ENCODE results near the gene COX4I1.

Gene COX4I1

DNA sequence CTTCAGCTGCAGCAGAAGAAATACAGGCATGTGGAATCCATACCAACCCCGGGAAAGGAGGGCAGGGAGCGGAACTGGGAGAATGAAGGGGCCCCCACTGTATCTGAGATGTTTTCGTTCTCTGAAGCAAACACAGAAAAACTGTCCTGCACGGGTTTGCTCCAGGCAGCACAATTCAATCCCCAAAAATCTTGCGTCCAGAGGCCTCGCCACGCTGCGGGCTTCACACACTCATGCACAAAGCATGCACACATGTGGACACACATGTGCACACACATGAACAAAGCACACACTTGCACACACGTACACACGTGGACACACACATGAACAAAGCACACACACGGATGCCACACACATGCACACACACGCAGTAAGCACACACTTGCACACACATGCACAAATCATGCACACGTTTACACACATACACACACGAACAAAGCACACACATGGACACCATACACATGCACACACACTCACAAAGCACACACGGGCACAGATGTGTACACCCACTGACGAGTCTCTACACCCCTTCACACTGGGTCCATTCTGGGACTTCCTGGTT, 27.3 kb downstream of the COX4I1 start:
- H3K9me3 ChIP-seq (ENCODE audit: control insufficient read depth, insufficient read depth, low read depth, low read length) = no peaks in the 10 kb centered on the region
- TF ChIP-seq ZSCAN4 (tag by site-specific recombination; IDR thresholded peaks at IDR 0.05) (peak; percentile 98), HOXA7 (CRISPR knock-in tag; IDR thresholded peaks at IDR 0.05; ENCODE audit: borderline replicate concordance) (no peak)
- no peak overlapping the region for H3K27ac ChIP-seq (ENCODE audit: extremely low read depth, low read depth, low read length)
- POLR2A ChIA-PET = no interaction called here
- no peaks in the 10 kb centered on the region for H3K4me1 ChIP-seq (ENCODE audit: control insufficient read depth, insufficient read depth, low read length)
- no peak overlapping the region for H3K4me3 ChIP-seq (ENCODE audit: low read depth, low read length)
- CTCF ChIA-PET = interaction anchor here (0.7 kb wide), 1 partner anchor 77 kb away, joined by 3 read pairs; no protein-coding TSS in a partner anchor
- no peaks in the 10 kb centered on the region for H3K36me3 ChIP-seq (ENCODE audit: control insufficient read depth in 2 of 2, insufficient read depth in 1 of 2, low read length in 2 of 2)

DNA sequence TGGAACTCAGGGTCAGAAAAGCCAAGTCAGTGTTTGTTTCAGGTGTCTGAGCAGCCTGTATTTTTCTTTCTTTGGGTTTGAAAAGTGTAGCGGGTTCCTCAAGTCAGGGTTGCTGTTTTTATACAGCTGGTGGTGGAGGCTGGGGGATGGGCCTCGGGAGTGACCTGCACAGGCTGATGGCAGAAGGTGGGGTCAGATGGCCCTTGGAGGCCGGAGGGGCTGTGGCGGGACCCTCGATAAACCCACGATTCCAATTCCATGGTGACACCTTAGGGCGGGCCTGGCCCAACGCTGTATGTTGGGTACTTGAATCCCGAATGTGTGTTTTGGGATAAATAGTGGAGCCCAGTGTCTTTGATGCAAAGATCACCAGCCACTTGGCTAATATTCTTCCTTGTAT, 28.7 kb downstream of the COX4I1 start:
- no peaks in the 10 kb centered on the region for H3K4me1 ChIP-seq (ENCODE audit: control insufficient read depth, insufficient read depth, low read length)
- H3K4me3 ChIP-seq (ENCODE audit: low read depth, low read length) = no peak overlapping the region
- H3K27ac ChIP-seq (ENCODE audit: extremely low read depth, low read depth, low read length) = no peak overlapping the region
- TF ChIP-seq SCRT1 (tag by site-specific recombination; IDR thresholded peaks at IDR 0.05; ENCODE audit: borderline replicate concordance) = no peak
- no peak for TF ChIP-seq ZNF37A (tag by site-specific recombination; IDR thresholded peaks at IDR 0.05)
- H3K36me3 ChIP-seq (ENCODE audit: control insufficient read depth in 2 of 2, insufficient read depth in 1 of 2, low read length in 2 of 2) = no peaks in the 10 kb centered on the region
- POLR2A ChIA-PET = no interaction called here
- H3K9me3 ChIP-seq (ENCODE audit: control insufficient read depth, insufficient read depth, low read depth, low read length) = no peaks in the 10 kb centered on the region
- CTCF ChIA-PET = no interaction called here

DNA sequence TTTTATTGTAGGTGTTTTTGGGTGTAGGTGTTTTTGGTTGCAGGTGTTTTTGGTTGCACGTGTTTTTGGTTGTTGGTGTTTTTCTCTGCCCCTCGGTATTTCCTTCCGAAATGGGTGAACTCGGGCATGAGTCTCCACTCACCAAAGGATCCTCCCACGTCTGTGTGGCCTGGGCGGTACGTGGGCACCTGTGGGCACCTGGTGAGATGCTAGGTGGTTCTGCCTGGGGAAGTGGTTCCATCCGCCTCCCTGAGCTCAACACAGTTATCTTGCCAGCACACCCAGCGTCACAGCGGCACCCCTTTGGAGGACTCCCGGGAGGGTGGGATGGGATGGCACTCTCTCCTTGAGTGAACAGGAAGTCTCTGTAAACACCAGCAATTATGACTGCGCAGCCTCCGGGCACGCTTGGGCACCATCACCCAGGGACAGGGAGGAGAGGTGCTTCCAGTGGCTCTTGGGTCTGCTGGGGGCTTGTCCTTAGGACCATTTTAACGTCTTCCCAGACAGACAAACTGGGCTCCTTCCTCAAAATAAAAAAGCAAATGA, 29.8 kb downstream of the COX4I1 start:
- Histone ChIP-seq H3K27ac (ENCODE audit: extremely low read depth, low read depth, low read length) (no peak overlapping the region), H3K9me3 (ENCODE audit: control insufficient read depth, insufficient read depth, low read depth, low read length) (no peaks in the 10 kb centered on the region), H3K36me3 (ENCODE audit: control insufficient read depth in 2 of 2, insufficient read depth in 1 of 2, low read length in 2 of 2) (no peaks in the 10 kb centered on the region), H3K4me3 (ENCODE audit: low read depth, low read length) (no peak overlapping the region), H3K4me1 (ENCODE audit: control insufficient read depth, insufficient read depth, low read length) (no peaks in the 10 kb centered on the region)
- no peak for TF ChIP-seq OSR2 (tag by site-specific recombination; IDR thresholded peaks at IDR 0.05)
- no peak for TF ChIP-seq ZNF335 (tag by site-specific recombination; conservative IDR thresholded peaks at IDR 0.05)
- no peak for TF ChIP-seq YY1 (tag by site-specific recombination; IDR thresholded peaks at IDR 0.05)
- TF ChIP-seq ZNF629 (tag by site-specific recombination; IDR thresholded peaks at IDR 0.05) = no peak
- TF ChIP-seq IKZF3 (tag by site-specific recombination; IDR thresholded peaks at IDR 0.05) = no peak
- TF ChIP-seq REPIN1 (tag by site-specific recombination; IDR thresholded peaks at IDR 0.05; ENCODE audit: low read depth) = no peak
- no peak for TF ChIP-seq ZNF701 (tag by site-specific recombination; IDR thresholded peaks at IDR 0.05)
- CTCF ChIA-PET = interaction anchor here (1.6 kb wide), 1 partner anchor 8 kb away, joined by 6 read pairs; no protein-coding TSS in a partner anchor
- POLR2A ChIA-PET = no interaction called here

DNA sequence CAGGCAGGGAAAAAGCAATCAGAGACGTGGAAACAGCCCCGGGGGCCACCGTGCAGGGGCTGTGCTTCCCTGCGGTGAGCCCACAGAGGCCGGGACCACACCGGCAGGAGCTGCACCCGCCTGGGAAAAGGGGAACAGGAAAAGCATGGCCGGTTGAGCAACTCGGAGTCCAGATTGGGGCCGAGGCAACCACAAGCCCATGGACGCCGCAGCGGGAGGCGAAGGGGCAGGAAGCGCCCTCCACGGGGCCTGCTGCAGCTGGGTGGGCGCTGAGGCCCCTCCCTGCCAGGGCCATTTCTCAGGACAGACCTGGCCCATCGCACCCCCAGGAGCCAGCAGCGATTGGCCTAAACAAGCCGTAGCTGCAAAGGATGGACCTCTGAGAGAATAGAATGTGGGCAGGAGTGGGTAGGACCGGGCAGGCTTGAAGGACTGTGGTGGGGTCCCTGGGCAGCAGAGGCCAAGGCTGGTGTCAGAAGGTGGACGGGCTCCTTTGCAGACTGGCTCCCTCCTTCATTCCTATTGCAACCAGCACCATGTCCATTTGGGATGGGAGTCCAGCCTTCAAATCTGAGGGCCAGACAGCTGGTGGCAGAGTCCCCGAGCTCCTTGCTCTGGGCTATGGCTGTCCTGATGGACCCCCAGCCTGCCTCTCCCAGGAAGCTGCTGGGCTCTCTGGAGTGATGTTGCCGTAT, 30.4 kb downstream of the COX4I1 start:
- POLR2A ChIA-PET = no interaction called here
- H3K27ac ChIP-seq (ENCODE audit: extremely low read depth, low read depth, low read length) = no peak overlapping the region
- H3K4me3 ChIP-seq (ENCODE audit: low read depth, low read length) = no peak overlapping the region
- no peaks in the 10 kb centered on the region for H3K9me3 ChIP-seq (ENCODE audit: control insufficient read depth, insufficient read depth, low read depth, low read length)
- CTCF ChIA-PET = interaction anchor here (1.6 to 3.8 kb wide), 2 partner anchors 8 to 10 kb away, joined by 6 to 11 read pairs; no protein-coding TSS in a partner anchor
- H3K36me3 ChIP-seq (ENCODE audit: control insufficient read depth in 2 of 2, insufficient read depth in 1 of 2, low read length in 2 of 2) = no peaks in the 10 kb centered on the region
- H3K4me1 ChIP-seq (ENCODE audit: control insufficient read depth, insufficient read depth, low read length) = no peaks in the 10 kb centered on the region
- no peak for TF ChIP-seq RBAK (tag by site-specific recombination; IDR thresholded peaks at IDR 0.05)
- TF ChIP-seq ZNF10 (tag by site-specific recombination; IDR thresholded peaks at IDR 0.05) = no peak
- TF ChIP-seq, protein P1, sequence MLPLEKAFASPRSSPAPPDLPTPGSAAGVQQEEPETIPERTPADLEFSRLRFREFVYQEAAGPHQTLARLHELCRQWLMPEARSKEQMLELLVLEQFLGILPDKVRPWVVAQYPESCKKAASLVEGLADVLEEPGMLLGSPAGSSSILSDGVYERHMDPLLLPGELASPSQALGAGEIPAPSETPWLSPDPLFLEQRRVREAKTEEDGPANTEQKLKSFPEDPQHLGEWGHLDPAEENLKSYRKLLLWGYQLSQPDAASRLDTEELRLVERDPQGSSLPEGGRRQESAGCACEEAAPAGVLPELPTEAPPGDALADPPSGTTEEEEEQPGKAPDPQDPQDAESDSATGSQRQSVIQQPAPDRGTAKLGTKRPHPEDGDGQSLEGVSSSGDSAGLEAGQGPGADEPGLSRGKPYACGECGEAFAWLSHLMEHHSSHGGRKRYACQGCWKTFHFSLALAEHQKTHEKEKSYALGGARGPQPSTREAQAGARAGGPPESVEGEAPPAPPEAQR (tag by site-specific recombination; IDR thresholded peaks at IDR 0.05) = no peak
- TF ChIP-seq MEIS1 (CRISPR knock-in tag; IDR thresholded peaks at IDR 0.05; ENCODE audit: borderline replicate concordance) = no peak
- TF ChIP-seq ZNF426 (tag by site-specific recombination; IDR thresholded peaks at IDR 0.05) = no peak
- no peak for TF ChIP-seq ZNF600 (tag by site-specific recombination; IDR thresholded peaks at IDR 0.05)
- TF ChIP-seq ZNF596 (tag by site-specific recombination; IDR thresholded peaks at IDR 0.05) = no peak
- no peak for TF ChIP-seq KLF10 (tag by site-specific recombination; IDR thresholded peaks at IDR 0.05)
- TF ChIP-seq ZNF660 (tag by site-specific recombination; IDR thresholded peaks at IDR 0.05) = no peak
- no peak for TF ChIP-seq ZNF747 (tag by site-specific recombination; IDR thresholded peaks at IDR 0.05)
- TF ChIP-seq ZNF423 (tag by site-specific recombination; IDR thresholded peaks at IDR 0.05) = no peak
- TF ChIP-seq, protein P2, sequence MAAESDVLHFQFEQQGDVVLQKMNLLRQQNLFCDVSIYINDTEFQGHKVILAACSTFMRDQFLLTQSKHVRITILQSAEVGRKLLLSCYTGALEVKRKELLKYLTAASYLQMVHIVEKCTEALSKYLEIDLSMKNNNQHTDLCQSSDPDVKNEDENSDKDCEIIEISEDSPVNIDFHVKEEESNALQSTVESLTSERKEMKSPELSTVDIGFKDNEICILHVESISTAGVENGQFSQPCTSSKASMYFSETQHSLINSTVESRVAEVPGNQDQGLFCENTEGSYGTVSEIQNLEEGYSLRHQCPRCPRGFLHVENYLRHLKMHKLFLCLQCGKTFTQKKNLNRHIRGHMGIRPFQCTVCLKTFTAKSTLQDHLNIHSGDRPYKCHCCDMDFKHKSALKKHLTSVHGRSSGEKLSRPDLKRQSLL (tag by site-specific recombination; IDR thresholded peaks at IDR 0.05) = no peak
- no peak for TF ChIP-seq ZNF561 (tag by site-specific recombination; IDR thresholded peaks at IDR 0.05; ENCODE audit: borderline replicate concordance)
- no peak for TF ChIP-seq ZNF174 (tag by site-specific recombination; IDR thresholded peaks at IDR 0.05)
- TF ChIP-seq ZNF324 (tag by site-specific recombination; IDR thresholded peaks at IDR 0.05) = no peak
